ENCODE data around the gene DCTN5. TPM values are rescaled to one million over a fixed set of nuclear protein-coding genes. Genes with fewer than 3 reads are reported as not detected.

Gene DCTN5
- total and polyA plus RNA-seq, 7 experiments from 2014 or later: 34.9 to 100 (median 54.0) TPM

GRCh38 chr16:23679274-23679985 lies 38.2 kb downstream of the DCTN5 start:
- peak overlapping the region; percentile 39 for H3K27ac ChIP-seq (ENCODE audit: low read depth, low read length)
- H3K4me3 ChIP-seq (ENCODE audit: low read length): peak overlapping the region; percentile 80
- no peaks in the 10 kb centered on the region for H3K27me3 ChIP-seq (ENCODE audit: control insufficient read depth in 2 of 2, insufficient read depth in 2 of 2, low read length in 2 of 2)
- intact Hi-C loops (cut with micrococcal nuclease): loop anchor here (2.0 to 10.0 kb wide), 3 partner anchors 39 to 335 kb away; partner anchors contain the start of genes DCTN5 (in 1 of the 2), NDUFAB1 (in 1 of the 2) and PALB2 (in 1 of the 2)
- H3K36me3 ChIP-seq (ENCODE audit: control insufficient read depth in 2 of 3, insufficient read depth in 3 of 3, low read length in 3 of 3): peaks cover 0 to 17% (median 0%) of the 10 kb centered on the region in 3 experiments
- peak overlapping the region; percentile 61 to 96 (median 84) for H3K4me3 Mint-ChIP-seq
- ATAC-seq (no peak), DNase-seq (peak in 1 of 9 donors; percentile 35)
- H3K36me3 Mint-ChIP-seq: peaks cover 4 to 27% (median 4%) of the 10 kb centered on the region in 5 donors
- peaks cover 0 to 9% (median 0%) of the 10 kb centered on the region in 5 donors for H3K27me3 Mint-ChIP-seq
- no peaks in the 10 kb centered on the region for H3K9me3 ChIP-seq (ENCODE audit: control insufficient read depth in 2 of 3, low read length in 3 of 3)
- peaks cover 9 to 10% of the 10 kb centered on the region in 2 donors for H3K4me1 ChIP-seq (ENCODE audit: control insufficient read depth in 2 of 2, insufficient read depth in 2 of 2, low read length in 2 of 2)
- peaks cover 10 to 47% (median 23%) of the 10 kb centered on the region in 7 donors for H3K4me1 Mint-ChIP-seq
- peak overlapping the region in 1 of 9 donors; percentile 73 for H3K27ac Mint-ChIP-seq
- H3K9me3 Mint-ChIP-seq: no peaks in the 10 kb centered on the region
- ChIA-PET POLR2A (no interaction called here), CTCF (interaction anchor here (1.1 kb wide), 1 partner anchor 575 kb away, joined by 3 read pairs; no protein-coding TSS in a partner anchor)

GRCh38 chr16:23679986-23680336 lies 38.7 kb downstream of the DCTN5 start:
- Mint-ChIP-seq H3K36me3 (peaks cover 4 to 23% (median 4%) of the 10 kb centered on the region in 5 donors), H3K4me3 (peak overlapping the region in 7 of 10 donors; percentile 0 to 96 (median 84)), H3K4me1 (peaks cover 10 to 47% (median 23%) of the 10 kb centered on the region in 7 donors), H3K27me3 (peaks cover 0 to 9% (median 0%) of the 10 kb centered on the region in 5 donors), H3K27ac (peak overlapping the region in 1 of 9 donors; percentile 73), H3K9me3 (no peaks in the 10 kb centered on the region)
- Histone ChIP-seq H3K4me3 (ENCODE audit: low read length) (no peak overlapping the region), H3K9me3 (ENCODE audit: control insufficient read depth in 2 of 3, low read length in 3 of 3) (no peaks in the 10 kb centered on the region), H3K27ac (ENCODE audit: low read depth, low read length) (no peak overlapping the region), H3K27me3 (ENCODE audit: control insufficient read depth in 2 of 2, insufficient read depth in 2 of 2, low read length in 2 of 2) (no peaks in the 10 kb centered on the region), H3K36me3 (ENCODE audit: control insufficient read depth in 2 of 3, insufficient read depth in 3 of 3, low read length in 3 of 3) (peaks cover 0 to 17% (median 0%) of the 10 kb centered on the region in 3 experiments), H3K4me1 (ENCODE audit: control insufficient read depth in 2 of 2, insufficient read depth in 2 of 2, low read length in 2 of 2) (peaks cover 9 to 10% of the 10 kb centered on the region in 2 donors)
- ATAC-seq (no peak), DNase-seq (no peak)
- CTCF ChIA-PET: interaction anchor here (1.1 kb wide), 1 partner anchor 574 kb away, joined by 3 read pairs; no protein-coding TSS in a partner anchor
- POLR2A ChIA-PET: no interaction called here
- intact Hi-C loops (cut with micrococcal nuclease): loop anchor here (2.0 to 10.0 kb wide), 3 partner anchors 39 to 335 kb away; partner anchors contain the start of genes DCTN5 (in 1 of the 2), NDUFAB1 (in 1 of the 2) and PALB2 (in 1 of the 2)

GRCh38 chr16:23682181-23682580 lies 40.9 kb downstream of the DCTN5 start:
- Histone ChIP-seq H3K4me3 (ENCODE audit: low read length) (no peak overlapping the region), H3K4me1 (ENCODE audit: control insufficient read depth in 2 of 2, insufficient read depth in 2 of 2, low read length in 2 of 2) (peaks cover 9 to 10% of the 10 kb centered on the region in 2 donors), H3K27me3 (ENCODE audit: control insufficient read depth in 2 of 2, insufficient read depth in 2 of 2, low read length in 2 of 2) (no peaks in the 10 kb centered on the region), H3K9me3 (ENCODE audit: control insufficient read depth in 2 of 3, low read length in 3 of 3) (no peaks in the 10 kb centered on the region), H3K36me3 (ENCODE audit: control insufficient read depth in 2 of 3, insufficient read depth in 3 of 3, low read length in 3 of 3) (peaks cover 0 to 25% (median 0%) of the 10 kb centered on the region in 3 experiments), H3K27ac (ENCODE audit: low read depth, low read length) (no peak overlapping the region)
- peaks cover 10 to 43% (median 19%) of the 10 kb centered on the region in 7 donors for H3K4me1 Mint-ChIP-seq
- intact Hi-C loops (cut with micrococcal nuclease): no loop called here
- ChIA-PET POLR2A (no interaction called here), CTCF (no interaction called here)
- peaks cover 0 to 9% (median 0%) of the 10 kb centered on the region in 5 donors for H3K27me3 Mint-ChIP-seq
- no peak overlapping the region for H3K27ac Mint-ChIP-seq
- peaks cover 4 to 27% (median 4%) of the 10 kb centered on the region in 5 donors for H3K36me3 Mint-ChIP-seq
- H3K9me3 Mint-ChIP-seq: no peaks in the 10 kb centered on the region
- H3K4me3 Mint-ChIP-seq: no peak overlapping the region
- ATAC-seq: no peak
- no peak for DNase-seq

GRCh38 chr16:23683487-23683886 lies 42.2 kb downstream of the DCTN5 start:
- no peak for ATAC-seq
- H3K36me3 ChIP-seq (ENCODE audit: control insufficient read depth in 2 of 3, insufficient read depth in 3 of 3, low read length in 3 of 3): peaks cover 0 to 37% (median 0%) of the 10 kb centered on the region in 3 experiments
- peak overlapping the region in 1 of 9 donors; percentile 62 for H3K27ac Mint-ChIP-seq
- peaks cover 0 to 9% (median 0%) of the 10 kb centered on the region in 5 donors for H3K27me3 Mint-ChIP-seq
- POLR2A ChIA-PET: no interaction called here
- no peaks in the 10 kb centered on the region for H3K9me3 Mint-ChIP-seq
- no peaks in the 10 kb centered on the region for H3K27me3 ChIP-seq (ENCODE audit: control insufficient read depth in 2 of 2, insufficient read depth in 2 of 2, low read length in 2 of 2)
- peaks cover 0 to 38% (median 11%) of the 10 kb centered on the region in 7 donors for H3K4me1 Mint-ChIP-seq
- peaks cover 6 to 10% of the 10 kb centered on the region in 2 donors for H3K4me1 ChIP-seq (ENCODE audit: control insufficient read depth in 2 of 2, insufficient read depth in 2 of 2, low read length in 2 of 2)
- no peak overlapping the region for H3K27ac ChIP-seq (ENCODE audit: low read depth, low read length)
- CTCF ChIA-PET: no interaction called here
- H3K36me3 Mint-ChIP-seq: peaks cover 8 to 39% (median 11%) of the 10 kb centered on the region in 5 donors
- intact Hi-C loops (cut with micrococcal nuclease): no loop called here
- no peak overlapping the region for H3K4me3 Mint-ChIP-seq
- H3K4me3 ChIP-seq (ENCODE audit: low read length): no peak overlapping the region
- no peaks in the 10 kb centered on the region for H3K9me3 ChIP-seq (ENCODE audit: control insufficient read depth in 2 of 3, low read length in 3 of 3)
- no peak for DNase-seq

GRCh38 chr16:23687034-23687808 lies 46.0 kb downstream of the DCTN5 start:
- intact Hi-C loops (cut with micrococcal nuclease): no loop called here
- ATAC-seq (no peak), DNase-seq (no peak)
- Mint-ChIP-seq H3K4me3 (no peak overlapping the region), H3K27ac (peak overlapping the region in 1 of 9 donors; percentile 19), H3K36me3 (peaks cover 10 to 45% (median 18%) of the 10 kb centered on the region in 5 donors), H3K27me3 (no peaks in the 10 kb centered on the region), H3K4me1 (peaks cover 0 to 8% (median 0%) of the 10 kb centered on the region in 7 donors), H3K9me3 (no peaks in the 10 kb centered on the region)
- CTCF ChIA-PET: no interaction called here
- H3K36me3 ChIP-seq (ENCODE audit: control insufficient read depth in 2 of 3, insufficient read depth in 3 of 3, low read length in 3 of 3): peaks cover 0 to 55% (median 0%) of the 10 kb centered on the region in 3 experiments
- no peak overlapping the region for H3K4me3 ChIP-seq (ENCODE audit: low read length)
- H3K9me3 ChIP-seq (ENCODE audit: control insufficient read depth in 2 of 3, low read length in 3 of 3): no peaks in the 10 kb centered on the region
- no peaks in the 10 kb centered on the region for H3K4me1 ChIP-seq (ENCODE audit: control insufficient read depth in 2 of 2, insufficient read depth in 2 of 2, low read length in 2 of 2)
- POLR2A ChIA-PET: no interaction called here
- H3K27me3 ChIP-seq (ENCODE audit: control insufficient read depth in 2 of 2, insufficient read depth in 2 of 2, low read length in 2 of 2): no peaks in the 10 kb centered on the region
- H3K27ac ChIP-seq (ENCODE audit: low read depth, low read length): no peak overlapping the region

- H3K4me3 ChIP-seq (ENCODE audit: low read length): no peak overlapping the region
- no peaks in the 10 kb centered on the region for H3K9me3 ChIP-seq (ENCODE audit: control insufficient read depth in 2 of 3, low read length in 3 of 3)
- intact Hi-C loops (cut with micrococcal nuclease): no loop called here
- H3K27me3 Mint-ChIP-seq: no peaks in the 10 kb centered on the region
- ATAC-seq: no peak
- no peak overlapping the region for H3K27ac Mint-ChIP-seq
- ChIA-PET CTCF (no interaction called here), POLR2A (no interaction called here)
- H3K27ac ChIP-seq (ENCODE audit: low read depth, low read length): no peak overlapping the region
- H3K36me3 ChIP-seq (ENCODE audit: control insufficient read depth in 2 of 3, insufficient read depth in 3 of 3, low read length in 3 of 3): peaks cover 0 to 43% (median 0%) of the 10 kb centered on the region in 3 experiments
- H3K4me1 ChIP-seq (ENCODE audit: control insufficient read depth in 2 of 2, insufficient read depth in 2 of 2, low read length in 2 of 2): no peaks in the 10 kb centered on the region
- H3K27me3 ChIP-seq (ENCODE audit: control insufficient read depth in 2 of 2, insufficient read depth in 2 of 2, low read length in 2 of 2): no peaks in the 10 kb centered on the region
- H3K4me3 Mint-ChIP-seq: no peak overlapping the region
- H3K9me3 Mint-ChIP-seq: no peaks in the 10 kb centered on the region
- peaks cover 9 to 38% (median 17%) of the 10 kb centered on the region in 5 donors for H3K36me3 Mint-ChIP-seq
- H3K4me1 Mint-ChIP-seq: peaks cover 0 to 7% (median 0%) of the 10 kb centered on the region in 7 donors
- DNase-seq: no peak
Measured at GRCh38 chr16:23689442-23690187, 48.3 kb downstream of the DCTN5 start.

Data from naive thymus-derived CD4-positive, alpha-beta T cell (primary cell).